ENCODE results near the gene HSPB6. TPM values are rescaled to one million over a fixed set of nuclear protein-coding genes. Genes with fewer than 3 reads are reported as not detected.
"Not testable (repeated sequence)": the region's sequence is repeated elsewhere in the genome, so short reads cannot be mapped to it uniquely, and the experiment has no call there.

Gene HSPB6, protein sequence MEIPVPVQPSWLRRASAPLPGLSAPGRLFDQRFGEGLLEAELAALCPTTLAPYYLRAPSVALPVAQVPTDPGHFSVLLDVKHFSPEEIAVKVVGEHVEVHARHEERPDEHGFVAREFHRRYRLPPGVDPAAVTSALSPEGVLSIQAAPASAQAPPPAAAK
- polyA plus RNA-seq (2013, experiment 1 of 4) = 0.28 TPM
- polyA plus RNA-seq (2013, experiment 2 of 4) = 0.52 TPM
- polyA plus RNA-seq (2013, experiment 3 of 4) = 0.37 TPM
- polyA plus RNA-seq (2013, experiment 4 of 4) = 0.77 TPM

- Histone ChIP-seq H3K9me3 (ENCODE audit: control insufficient read depth, low read length) (no peaks in the 10 kb centered on the region), H3K36me3 (ENCODE audit: control insufficient read depth, insufficient read depth, low read length) (peaks cover 4% of the 10 kb centered on the region), H3K27ac (ENCODE audit: insufficient read depth, low read depth, low read length, poor library complexity, severe bottlenecking) (peak within 1 kb of the TSS; percentile 9), H3K27me3 (ENCODE audit: control insufficient read depth, insufficient read depth, low read length, poor library complexity, severe bottlenecking) (peaks cover 22% of the 10 kb centered on the region), H3K4me1 (ENCODE audit: control insufficient read depth, insufficient read depth, low read length) (peaks cover 16% of the 10 kb centered on the region), H3K4me3 (ENCODE audit: insufficient read depth, low read depth, low read length) (peak within 1 kb of the TSS; percentile 99)
- WGBS, 2 experiments = 75% methylated on average over 52 of the region's 52 CpGs
These were observed at the start of gene HSPB6 for GRCh38 chr19:35756377-35757230. TSS of gene HSPB6 (minus strand) at chr19:35757029. CDS start at chr19:35757008, 21 bp downstream.

GRCh38 chr19:35806597-35806996, 49.8 kb upstream of the HSPB6 start:
- H3K36me3 ChIP-seq (ENCODE audit: control insufficient read depth, insufficient read depth, low read length) = no peaks in the 10 kb centered on the region
- H3K9me3 ChIP-seq (ENCODE audit: control insufficient read depth, low read length) = no peaks in the 10 kb centered on the region
- no peak overlapping the region for H3K4me3 ChIP-seq (ENCODE audit: insufficient read depth, low read depth, low read length)
- WGBS, 2 experiments = 89 to 91% methylated on average over 18 of the region's 18 CpGs
- H3K27me3 ChIP-seq (ENCODE audit: control insufficient read depth, insufficient read depth, low read length, poor library complexity, severe bottlenecking) = no peaks in the 10 kb centered on the region
- H3K4me1 ChIP-seq (ENCODE audit: control insufficient read depth, insufficient read depth, low read length) = no peaks in the 10 kb centered on the region
- H3K27ac ChIP-seq (ENCODE audit: insufficient read depth, low read depth, low read length, poor library complexity, severe bottlenecking) = no peak overlapping the region

- Histone ChIP-seq H3K27me3 (ENCODE audit: control insufficient read depth, insufficient read depth, low read length, poor library complexity, severe bottlenecking) (no peaks in the 10 kb centered on the region), H3K27ac (ENCODE audit: insufficient read depth, low read depth, low read length, poor library complexity, severe bottlenecking) (no peak overlapping the region), H3K4me1 (ENCODE audit: control insufficient read depth, insufficient read depth, low read length) (no peaks in the 10 kb centered on the region), H3K36me3 (ENCODE audit: control insufficient read depth, insufficient read depth, low read length) (no peaks in the 10 kb centered on the region), H3K9me3 (ENCODE audit: control insufficient read depth, low read length) (no peaks in the 10 kb centered on the region), H3K4me3 (ENCODE audit: insufficient read depth, low read depth, low read length) (no peak overlapping the region)
- 76 to 83% methylated on average over 5 of the region's 5 CpGs for WGBS, 2 experiments
These were observed 48.8 kb upstream of the HSPB6 start for GRCh38 chr19:35805526-35806102.

GRCh38 chr19:35801828-35802227, 45.0 kb upstream of the HSPB6 start:
- H3K36me3 ChIP-seq (ENCODE audit: control insufficient read depth, insufficient read depth, low read length) = no peaks in the 10 kb centered on the region
- no peaks in the 10 kb centered on the region for H3K9me3 ChIP-seq (ENCODE audit: control insufficient read depth, low read length)
- no peak overlapping the region for H3K4me3 ChIP-seq (ENCODE audit: insufficient read depth, low read depth, low read length)
- H3K27ac ChIP-seq (ENCODE audit: insufficient read depth, low read depth, low read length, poor library complexity, severe bottlenecking) = no peak overlapping the region
- 89 to 91% methylated on average over 3 of the region's 3 CpGs for WGBS, 2 experiments
- peaks cover 14% of the 10 kb centered on the region for H3K27me3 ChIP-seq (ENCODE audit: control insufficient read depth, insufficient read depth, low read length, poor library complexity, severe bottlenecking)
- no peaks in the 10 kb centered on the region for H3K4me1 ChIP-seq (ENCODE audit: control insufficient read depth, insufficient read depth, low read length)

DNA sequence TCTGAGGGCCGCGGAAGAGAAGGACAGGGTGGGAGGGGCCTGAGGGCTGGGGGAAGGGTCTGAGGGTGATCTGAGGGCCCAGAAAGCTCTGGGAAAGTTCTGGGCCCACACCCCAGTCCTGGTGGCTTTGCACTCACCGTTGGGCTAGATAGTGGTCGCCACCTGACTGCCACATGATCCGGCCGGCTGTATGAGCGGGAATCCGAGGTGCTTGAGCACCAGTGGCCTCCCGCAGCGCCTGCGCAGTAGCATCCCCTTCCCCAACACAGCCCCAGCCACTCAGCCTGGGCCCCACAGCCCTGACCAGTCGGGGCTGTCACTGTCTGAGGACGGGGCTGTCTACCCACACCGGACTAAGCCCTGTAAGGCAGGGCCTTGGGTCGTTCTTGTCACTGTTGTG, 40.8 kb upstream of the HSPB6 start:
- H3K27ac ChIP-seq (ENCODE audit: insufficient read depth, low read depth, low read length, poor library complexity, severe bottlenecking) = no peak overlapping the region
- H3K4me1 ChIP-seq (ENCODE audit: control insufficient read depth, insufficient read depth, low read length) = no peaks in the 10 kb centered on the region
- H3K9me3 ChIP-seq (ENCODE audit: control insufficient read depth, low read length) = no peaks in the 10 kb centered on the region
- no peaks in the 10 kb centered on the region for H3K36me3 ChIP-seq (ENCODE audit: control insufficient read depth, insufficient read depth, low read length)
- H3K27me3 ChIP-seq (ENCODE audit: control insufficient read depth, insufficient read depth, low read length, poor library complexity, severe bottlenecking) = peaks cover 31% of the 10 kb centered on the region
- H3K4me3 ChIP-seq (ENCODE audit: insufficient read depth, low read depth, low read length) = peak overlapping the region; percentile 6
- 48 to 49% methylated on average over 15 of the region's 15 CpGs for WGBS, 2 experiments

DNA sequence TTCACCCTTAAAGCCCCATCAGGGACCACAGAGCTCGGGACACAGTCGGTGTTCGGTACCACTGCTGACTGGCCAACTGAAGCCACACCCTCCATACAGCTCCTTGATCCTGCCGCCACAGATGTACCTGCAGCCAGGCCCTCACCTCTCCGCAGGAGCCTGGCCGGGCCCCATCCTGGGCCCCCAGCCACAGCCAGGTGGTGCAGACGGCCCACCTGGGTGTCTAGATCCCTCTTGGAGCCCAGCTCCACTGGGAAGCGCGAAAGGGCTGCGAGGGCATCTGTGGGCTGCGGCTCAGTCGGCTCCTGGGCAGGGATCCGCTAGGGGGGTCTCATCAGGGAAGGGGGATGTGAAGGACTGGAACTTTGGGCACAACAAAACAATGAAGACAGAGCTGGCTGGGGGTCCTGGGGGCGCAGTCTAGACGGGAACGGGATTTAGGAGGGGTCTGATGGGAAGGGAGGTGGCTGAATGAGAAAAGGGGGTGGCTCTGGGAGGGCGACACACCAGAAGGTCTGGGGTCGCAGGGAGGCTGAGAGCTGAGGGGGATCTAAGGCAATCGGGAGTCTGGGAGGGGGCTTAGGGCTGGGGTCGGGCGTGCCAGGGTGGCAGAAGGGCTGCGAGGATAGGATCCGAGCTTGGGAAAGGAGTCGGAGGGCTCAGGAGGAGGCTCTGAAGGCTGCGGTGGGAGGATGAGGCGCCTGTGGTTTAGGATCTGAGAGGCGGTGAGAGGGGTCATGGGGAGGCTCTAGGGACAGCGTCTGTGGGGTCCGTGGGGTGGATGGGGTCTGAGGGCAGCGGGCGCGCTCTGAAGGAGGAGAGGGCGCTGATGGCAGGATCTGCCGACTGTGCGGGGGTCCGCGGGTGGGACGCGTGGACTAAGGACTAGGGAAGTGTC, 40.1 kb upstream of the HSPB6 start:
- H3K4me3 ChIP-seq (ENCODE audit: insufficient read depth, low read depth, low read length) = peak overlapping the region; percentile 6
- no peaks in the 10 kb centered on the region for H3K4me1 ChIP-seq (ENCODE audit: control insufficient read depth, insufficient read depth, low read length)
- H3K9me3 ChIP-seq (ENCODE audit: control insufficient read depth, low read length) = no peaks in the 10 kb centered on the region
- peaks cover 31% of the 10 kb centered on the region for H3K27me3 ChIP-seq (ENCODE audit: control insufficient read depth, insufficient read depth, low read length, poor library complexity, severe bottlenecking)
- H3K36me3 ChIP-seq (ENCODE audit: control insufficient read depth, insufficient read depth, low read length) = no peaks in the 10 kb centered on the region
- WGBS, 2 experiments = 52 to 53% methylated on average over 39 of the region's 39 CpGs
- no peak overlapping the region for H3K27ac ChIP-seq (ENCODE audit: insufficient read depth, low read depth, low read length, poor library complexity, severe bottlenecking)

DNA sequence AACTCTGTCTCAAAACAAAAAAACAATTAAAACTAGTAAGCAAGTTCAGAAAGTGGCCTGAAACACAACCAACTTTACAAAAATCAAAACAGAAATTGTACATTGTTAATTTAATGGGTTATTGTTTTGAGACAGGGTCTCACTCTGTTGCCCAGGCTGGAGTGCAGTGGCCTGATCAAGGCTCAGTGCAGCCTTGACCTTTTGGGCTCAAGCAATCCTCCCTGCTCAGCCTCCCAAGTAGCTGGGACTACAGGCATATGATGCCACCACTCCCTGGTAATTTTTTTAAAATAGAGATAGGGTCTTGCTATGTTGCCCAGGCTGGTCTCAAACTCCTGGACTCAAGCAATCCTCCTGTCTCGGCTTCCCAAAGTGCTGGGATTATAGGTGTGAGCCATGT, 38.7 kb upstream of the HSPB6 start:
- 60 to 88% methylated on average over 1 of the region's 1 CpG for WGBS, 2 experiments
- not testable (repeated sequence) for H3K4me1 ChIP-seq (ENCODE audit: control insufficient read depth, insufficient read depth, low read length); H3K36me3 ChIP-seq (ENCODE audit: control insufficient read depth, insufficient read depth, low read length); H3K27ac ChIP-seq (ENCODE audit: insufficient read depth, low read depth, low read length, poor library complexity, severe bottlenecking); H3K9me3 ChIP-seq (ENCODE audit: control insufficient read depth, low read length); H3K4me3 ChIP-seq (ENCODE audit: insufficient read depth, low read depth, low read length)
- H3K27me3 ChIP-seq (ENCODE audit: control insufficient read depth, insufficient read depth, low read length, poor library complexity, severe bottlenecking) = peaks cover 31% of the 10 kb centered on the region

DNA sequence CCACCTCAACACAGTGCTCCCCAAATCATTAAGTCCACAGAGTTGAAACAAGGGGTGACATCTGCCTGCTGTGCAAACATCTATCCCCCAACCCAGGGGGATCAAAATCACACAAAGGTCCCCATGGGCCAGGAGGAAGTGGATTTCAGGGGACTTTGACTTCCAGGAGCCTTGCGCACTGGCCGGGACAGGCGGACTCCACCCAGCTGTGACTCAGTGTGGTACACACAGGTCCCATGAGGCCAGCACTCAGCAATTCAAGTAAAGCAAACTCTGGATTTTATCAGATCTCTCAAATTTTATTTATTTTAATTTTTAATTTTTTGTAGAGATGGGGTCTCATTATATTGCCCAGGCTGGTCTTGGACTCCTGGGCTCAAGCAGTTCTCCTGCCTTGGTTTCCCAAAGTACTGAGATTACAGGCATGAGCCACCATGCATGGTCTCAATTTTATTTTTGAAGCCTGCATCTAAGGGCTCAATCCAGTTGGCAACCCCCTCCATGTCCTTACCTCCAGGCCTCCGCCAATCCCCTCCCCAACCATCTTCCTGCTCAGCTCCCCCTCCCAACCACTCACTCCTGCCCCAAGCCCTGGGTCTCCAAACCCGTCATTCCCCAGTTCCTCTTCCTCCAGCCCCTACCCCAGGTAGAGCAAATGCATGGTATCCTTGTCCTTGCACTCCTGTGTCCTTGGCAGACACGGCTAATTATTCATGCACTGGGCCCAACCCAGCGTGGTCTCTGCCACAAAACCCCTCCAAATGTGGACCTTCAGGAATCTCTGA, 36.7 kb upstream of the HSPB6 start:
- 88 to 90% methylated on average over 7 of the region's 7 CpGs for WGBS, 2 experiments
- no peaks in the 10 kb centered on the region for H3K36me3 ChIP-seq (ENCODE audit: control insufficient read depth, insufficient read depth, low read length)
- peaks cover 31% of the 10 kb centered on the region for H3K27me3 ChIP-seq (ENCODE audit: control insufficient read depth, insufficient read depth, low read length, poor library complexity, severe bottlenecking)
- no peak overlapping the region for H3K27ac ChIP-seq (ENCODE audit: insufficient read depth, low read depth, low read length, poor library complexity, severe bottlenecking)
- H3K9me3 ChIP-seq (ENCODE audit: control insufficient read depth, low read length) = no peaks in the 10 kb centered on the region
- no peaks in the 10 kb centered on the region for H3K4me1 ChIP-seq (ENCODE audit: control insufficient read depth, insufficient read depth, low read length)
- no peak overlapping the region for H3K4me3 ChIP-seq (ENCODE audit: insufficient read depth, low read depth, low read length)

DNA sequence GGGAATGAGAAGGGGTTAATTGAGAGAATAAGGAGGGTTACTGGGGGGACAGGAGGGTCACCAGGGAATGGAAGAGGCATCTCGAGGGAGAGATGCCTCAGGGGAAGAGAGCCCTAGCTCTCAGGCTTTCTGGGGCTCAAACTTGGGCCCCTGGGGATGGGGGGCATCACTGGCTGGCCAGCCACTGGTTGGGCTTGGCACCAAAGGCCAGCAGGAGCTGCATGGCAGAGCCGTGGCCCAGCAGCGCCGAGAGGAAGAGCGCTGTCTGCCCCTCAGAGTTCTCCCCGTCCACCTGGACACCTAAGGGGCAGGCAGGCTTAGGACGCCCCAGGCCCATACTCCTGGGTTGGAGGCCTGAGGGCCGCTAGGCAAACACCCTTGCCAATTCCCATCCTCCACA, 36.1 kb upstream of the HSPB6 start:
- H3K4me3 ChIP-seq (ENCODE audit: insufficient read depth, low read depth, low read length) = no peak overlapping the region
- no peaks in the 10 kb centered on the region for H3K36me3 ChIP-seq (ENCODE audit: control insufficient read depth, insufficient read depth, low read length)
- H3K9me3 ChIP-seq (ENCODE audit: control insufficient read depth, low read length) = no peaks in the 10 kb centered on the region
- WGBS, 2 experiments = 89 to 91% methylated on average over 8 of the region's 8 CpGs
- H3K4me1 ChIP-seq (ENCODE audit: control insufficient read depth, insufficient read depth, low read length) = no peaks in the 10 kb centered on the region
- H3K27me3 ChIP-seq (ENCODE audit: control insufficient read depth, insufficient read depth, low read length, poor library complexity, severe bottlenecking) = peaks cover 28% of the 10 kb centered on the region
- no peak overlapping the region for H3K27ac ChIP-seq (ENCODE audit: insufficient read depth, low read depth, low read length, poor library complexity, severe bottlenecking)

All from ectodermal cell (in vitro differentiated cells).